ENCODE results near the gene OCLN.
"Not testable (repeated sequence)": the region's sequence is repeated elsewhere in the genome, so short reads cannot be mapped to it uniquely, and the experiment has no call there.

OCLN gene

GRCh38 chr5:69530561-69531405, 38.2 kb downstream of the OCLN start:
- no peak for DNase-seq

GRCh38 chr5:69531406-69531801, 38.8 kb downstream of the OCLN start:
- DNase-seq, result no peak

- DNase-seq, result not testable (repeated sequence)
Observed at GRCh38 chr5:69537911-69538310, 45.3 kb downstream of the OCLN start.

GRCh38 chr5:69538735-69539134, 46.1 kb downstream of the OCLN start:
- DNase-seq, result not testable (repeated sequence)

GRCh38 chr5:69541347-69541746, 48.8 kb downstream of the OCLN start:
- not testable (repeated sequence) for DNase-seq

GRCh38 chr5:69542838-69543618, 50.4 kb downstream of the OCLN start:
- DNase-seq, result not testable (repeated sequence)

DNA sequence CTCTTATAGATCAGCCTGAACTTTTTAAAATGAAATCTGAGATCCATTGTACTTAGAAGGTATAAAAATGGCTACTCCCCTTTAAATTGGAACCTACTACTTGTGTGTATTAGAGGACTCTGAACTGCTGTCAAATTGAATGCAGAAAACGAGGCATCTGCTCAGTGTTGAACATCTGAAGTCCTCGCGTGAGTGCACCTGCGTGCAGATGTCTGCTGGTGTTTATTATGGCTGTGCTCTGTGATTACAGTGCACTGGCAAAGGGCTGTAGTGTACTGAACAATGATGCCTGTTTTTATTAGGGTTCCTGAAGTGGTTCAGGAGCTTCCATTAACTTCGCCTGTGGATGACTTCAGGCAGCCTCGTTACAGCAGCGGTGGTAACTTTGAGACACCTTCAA, 52.0 kb downstream of the OCLN start:
- not testable (repeated sequence) for DNase-seq

GRCh38 chr5:69559908-69560330, 67.3 kb downstream of the OCLN start, which contains the start of gene GTF2H2C:
TSS of gene GTF2H2C (plus strand) at chr5:69560191. CDS start at chr5:69565133, 4,942 bp downstream.
- DNase-seq, result not testable (repeated sequence)

GRCh38 chr5:69560587-69561431, 68.2 kb downstream of the OCLN start:
- DNase-seq, result not testable (repeated sequence)

- DNase-seq, result not testable (repeated sequence)
Observed at GRCh38 chr5:69566172-69566571, 73.6 kb downstream of the OCLN start.

DNA sequence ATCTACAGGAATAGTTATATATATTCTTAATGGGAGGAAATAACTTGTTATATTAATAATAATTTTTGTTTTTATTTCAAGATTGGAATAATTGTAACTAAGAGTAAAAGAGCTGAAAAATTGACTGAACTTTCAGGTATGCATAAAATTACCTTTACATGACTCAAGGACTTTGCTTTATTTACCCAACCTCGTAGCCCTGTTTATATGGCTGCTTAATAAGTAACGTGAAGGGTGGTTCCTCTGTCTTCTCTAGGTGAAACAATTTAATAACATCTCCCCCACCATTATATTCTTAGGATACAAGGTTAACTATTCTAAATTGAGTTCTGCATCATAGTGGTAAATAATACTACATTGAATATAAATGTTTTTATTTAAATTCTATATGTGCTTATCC, 75.5 kb downstream of the OCLN start:
- DNase-seq, result not testable (repeated sequence)

GRCh38 chr5:69583356-69583755, 90.8 kb downstream of the OCLN start:
- not testable (repeated sequence) for DNase-seq

DNA sequence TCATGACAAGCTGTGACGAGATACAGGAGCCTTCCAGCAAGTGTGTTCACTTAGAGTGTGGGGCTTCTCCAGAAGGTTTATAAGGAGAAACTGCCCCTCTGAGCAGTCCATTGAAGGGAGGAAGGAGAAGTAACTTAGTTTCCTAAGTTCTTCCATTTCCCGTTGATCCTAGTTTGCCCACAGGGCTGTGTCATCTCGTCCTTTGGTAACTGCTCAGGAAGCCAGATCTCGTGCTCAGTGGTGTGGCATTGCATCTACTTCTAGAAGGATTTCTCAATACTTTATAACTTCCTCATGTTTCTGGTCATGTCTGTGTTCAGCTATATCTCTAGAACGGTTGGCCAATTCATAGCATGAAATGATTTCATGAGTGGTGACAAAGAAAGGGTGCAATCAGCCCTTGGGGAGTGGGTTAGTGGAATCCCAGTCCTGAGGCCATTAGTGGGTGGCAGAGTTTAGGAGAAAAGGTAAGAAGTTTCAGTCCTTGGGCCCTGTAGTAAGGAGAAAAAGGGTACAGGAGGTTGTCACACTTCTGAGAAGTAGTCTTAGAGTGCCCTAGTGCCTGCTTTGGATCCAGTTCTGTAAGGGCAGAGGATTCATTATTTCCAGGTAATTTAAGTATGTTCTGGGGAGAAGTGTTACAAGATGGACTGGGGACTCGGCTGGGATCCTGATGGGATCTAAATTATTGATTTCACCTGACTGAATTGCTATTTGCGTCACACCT, 103.7 kb downstream of the OCLN start:
- not testable (repeated sequence) for DNase-seq

- DNase-seq, result not testable (repeated sequence)
Observed at GRCh38 chr5:69601947-69602346, 109.4 kb downstream of the OCLN start.

- not testable (repeated sequence) for DNase-seq
Observed at GRCh38 chr5:69606839-69607238, 114.2 kb downstream of the OCLN start.
